ENCODE results near the gene KRTAP10-3. TPM values are rescaled to one million over a fixed set of nuclear protein-coding genes. Genes with fewer than 3 reads are reported as not detected.
"Not testable (repeated sequence)": the region's sequence is repeated elsewhere in the genome, so short reads cannot be mapped to it uniquely, and the experiment has no call there.

KRTAP10-3 gene
- total and polyA plus RNA-seq, 2 experiments from 2014 or later: not detected

DNA sequence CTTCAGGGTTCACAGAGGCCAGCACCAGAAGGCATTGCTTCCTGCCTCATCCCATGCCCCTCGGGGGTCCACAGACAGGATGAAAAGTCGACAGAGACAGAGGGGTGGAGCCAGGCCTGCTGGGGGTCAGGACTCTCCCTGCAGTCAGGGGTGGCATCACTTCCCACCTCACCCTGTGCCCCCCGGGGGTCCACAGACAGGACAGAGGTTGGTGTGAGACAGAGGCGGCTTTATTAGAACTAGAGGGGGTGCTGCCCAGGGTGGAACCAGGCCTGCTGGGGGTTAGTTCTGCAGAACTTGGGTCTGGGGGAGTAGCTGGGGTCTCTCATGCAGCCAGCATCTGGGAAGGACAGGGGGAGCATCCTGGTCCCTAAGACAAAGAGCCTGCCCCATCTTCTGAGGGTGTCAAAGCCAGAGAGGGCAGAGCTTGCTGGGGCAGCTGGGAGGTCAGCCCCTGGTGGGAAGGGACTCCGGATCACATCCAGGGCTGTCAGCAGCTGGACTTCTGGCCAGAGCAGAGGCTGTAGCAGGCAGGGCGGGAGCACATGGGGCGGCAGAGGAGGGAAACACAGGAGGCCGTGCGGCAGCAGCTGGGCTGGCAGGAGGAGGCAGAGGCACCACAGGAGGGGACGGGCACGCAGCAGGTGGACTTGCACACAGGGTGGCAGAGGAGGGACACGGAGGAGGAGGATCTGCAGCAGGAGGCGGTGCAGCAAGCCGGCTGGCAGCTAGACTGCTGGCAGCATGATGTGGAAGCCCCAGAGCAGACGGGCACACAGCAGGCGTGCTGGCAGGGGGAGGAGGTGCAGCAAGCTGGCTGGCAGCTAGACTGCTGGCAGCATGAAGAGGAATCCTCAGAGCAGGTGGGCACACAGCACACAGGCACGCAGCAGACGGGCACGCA is 32.6 kb upstream of the KRTAP10-3 start:
- not testable (repeated sequence) for H3K79me2 ChIP-seq (replicated peaks; ENCODE audit: insufficient read depth); H4K20me1 ChIP-seq (replicated peaks; ENCODE audit: insufficient read depth); H3K9me3 Mint-ChIP-seq; H2AFZ ChIP-seq; H3K36me3 Mint-ChIP-seq (ENCODE audit: low read depth); H3F3A ChIP-seq (replicated peaks; ENCODE audit: low read depth); H3K27ac Mint-ChIP-seq; H3K27me3 Mint-ChIP-seq (ENCODE audit: insufficient read depth, low read depth, poor library complexity); H3K9me2 ChIP-seq (ENCODE audit: insufficient read depth); H3K4me2 ChIP-seq; DNase-seq (ENCODE audit: low spot score); H3K27me3 ChIP-seq (ENCODE audit: insufficient read depth); ATAC-seq; H3K4me3 ChIP-seq; H3K36me3 ChIP-seq (ENCODE audit: insufficient read depth); H3K4me3 Mint-ChIP-seq; H3K27ac ChIP-seq (ENCODE audit: low read depth)
- peaks cover 13% of the 10 kb centered on the region for H3K4me1 ChIP-seq (ENCODE audit: insufficient read depth)
- peaks cover 14% of the 10 kb centered on the region for H3K4me1 Mint-ChIP-seq

DNA sequence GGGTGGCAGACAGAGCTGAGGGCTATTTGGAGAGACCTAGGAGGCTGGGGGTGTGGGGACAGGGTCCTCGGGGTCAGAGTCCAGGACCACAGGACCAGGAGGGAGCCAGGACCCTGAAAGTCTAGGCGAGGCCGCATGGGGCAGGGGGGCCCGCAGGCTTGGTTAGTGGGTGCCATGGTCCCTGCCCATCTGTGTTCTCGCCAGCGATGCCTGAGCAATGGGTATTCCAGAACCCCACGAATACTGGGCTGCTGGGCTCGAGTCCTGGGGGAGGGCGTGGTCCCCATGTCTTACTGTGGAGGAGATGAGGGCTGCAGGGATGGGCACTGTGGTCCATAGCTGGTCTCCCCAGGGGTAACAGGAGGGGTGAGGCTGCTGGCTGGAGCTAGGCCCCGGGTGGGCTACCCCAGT is 31.7 kb upstream of the KRTAP10-3 start:
- no peaks in the 10 kb centered on the region for H3K9me2 ChIP-seq (ENCODE audit: insufficient read depth)
- H3K4me3 ChIP-seq: no peak overlapping the region
- H3K27ac Mint-ChIP-seq: no peak overlapping the region
- no peaks in the 10 kb centered on the region for H3K79me2 ChIP-seq (replicated peaks; ENCODE audit: insufficient read depth)
- no peak overlapping the region for H2AFZ ChIP-seq
- H3K4me2 ChIP-seq: no peak overlapping the region
- no peaks in the 10 kb centered on the region for H3K27me3 ChIP-seq (ENCODE audit: insufficient read depth)
- H3K4me1 Mint-ChIP-seq: peaks cover 14% of the 10 kb centered on the region
- no peaks in the 10 kb centered on the region; the same call in 2 of the 3 replicates for H3K9me3 Mint-ChIP-seq
- H3K27me3 Mint-ChIP-seq (ENCODE audit: insufficient read depth, low read depth, poor library complexity): peaks cover 7% of the 10 kb centered on the region
- DNase-seq (ENCODE audit: low spot score): no peak
- no peaks in the 10 kb centered on the region for H4K20me1 ChIP-seq (replicated peaks; ENCODE audit: insufficient read depth)
- no peak overlapping the region for H3K4me3 Mint-ChIP-seq
- H3K36me3 ChIP-seq (ENCODE audit: insufficient read depth): no peaks in the 10 kb centered on the region
- peaks cover 13% of the 10 kb centered on the region for H3K4me1 ChIP-seq (ENCODE audit: insufficient read depth)
- ATAC-seq: no peak
- no peaks in the 10 kb centered on the region; the same call in 2 of the 3 replicates for H3K36me3 Mint-ChIP-seq (ENCODE audit: low read depth)
- 0 out of 2 replicates have a peak, but pooled peaks cover 4% of the 10 kb centered on the region for H3F3A ChIP-seq (replicated peaks; ENCODE audit: low read depth)
- H3K27ac ChIP-seq (ENCODE audit: low read depth): no peak overlapping the region
- no peak for TF ChIP-seq STAT1 (IDR thresholded peaks at IDR 0.05; ENCODE audit: unreplicated experiment)
- TF ChIP-seq EZH2 (IDR thresholded peaks at IDR 0.05; ENCODE audit: low read depth, unreplicated experiment): no peak
- TF ChIP-seq, protein P1, sequence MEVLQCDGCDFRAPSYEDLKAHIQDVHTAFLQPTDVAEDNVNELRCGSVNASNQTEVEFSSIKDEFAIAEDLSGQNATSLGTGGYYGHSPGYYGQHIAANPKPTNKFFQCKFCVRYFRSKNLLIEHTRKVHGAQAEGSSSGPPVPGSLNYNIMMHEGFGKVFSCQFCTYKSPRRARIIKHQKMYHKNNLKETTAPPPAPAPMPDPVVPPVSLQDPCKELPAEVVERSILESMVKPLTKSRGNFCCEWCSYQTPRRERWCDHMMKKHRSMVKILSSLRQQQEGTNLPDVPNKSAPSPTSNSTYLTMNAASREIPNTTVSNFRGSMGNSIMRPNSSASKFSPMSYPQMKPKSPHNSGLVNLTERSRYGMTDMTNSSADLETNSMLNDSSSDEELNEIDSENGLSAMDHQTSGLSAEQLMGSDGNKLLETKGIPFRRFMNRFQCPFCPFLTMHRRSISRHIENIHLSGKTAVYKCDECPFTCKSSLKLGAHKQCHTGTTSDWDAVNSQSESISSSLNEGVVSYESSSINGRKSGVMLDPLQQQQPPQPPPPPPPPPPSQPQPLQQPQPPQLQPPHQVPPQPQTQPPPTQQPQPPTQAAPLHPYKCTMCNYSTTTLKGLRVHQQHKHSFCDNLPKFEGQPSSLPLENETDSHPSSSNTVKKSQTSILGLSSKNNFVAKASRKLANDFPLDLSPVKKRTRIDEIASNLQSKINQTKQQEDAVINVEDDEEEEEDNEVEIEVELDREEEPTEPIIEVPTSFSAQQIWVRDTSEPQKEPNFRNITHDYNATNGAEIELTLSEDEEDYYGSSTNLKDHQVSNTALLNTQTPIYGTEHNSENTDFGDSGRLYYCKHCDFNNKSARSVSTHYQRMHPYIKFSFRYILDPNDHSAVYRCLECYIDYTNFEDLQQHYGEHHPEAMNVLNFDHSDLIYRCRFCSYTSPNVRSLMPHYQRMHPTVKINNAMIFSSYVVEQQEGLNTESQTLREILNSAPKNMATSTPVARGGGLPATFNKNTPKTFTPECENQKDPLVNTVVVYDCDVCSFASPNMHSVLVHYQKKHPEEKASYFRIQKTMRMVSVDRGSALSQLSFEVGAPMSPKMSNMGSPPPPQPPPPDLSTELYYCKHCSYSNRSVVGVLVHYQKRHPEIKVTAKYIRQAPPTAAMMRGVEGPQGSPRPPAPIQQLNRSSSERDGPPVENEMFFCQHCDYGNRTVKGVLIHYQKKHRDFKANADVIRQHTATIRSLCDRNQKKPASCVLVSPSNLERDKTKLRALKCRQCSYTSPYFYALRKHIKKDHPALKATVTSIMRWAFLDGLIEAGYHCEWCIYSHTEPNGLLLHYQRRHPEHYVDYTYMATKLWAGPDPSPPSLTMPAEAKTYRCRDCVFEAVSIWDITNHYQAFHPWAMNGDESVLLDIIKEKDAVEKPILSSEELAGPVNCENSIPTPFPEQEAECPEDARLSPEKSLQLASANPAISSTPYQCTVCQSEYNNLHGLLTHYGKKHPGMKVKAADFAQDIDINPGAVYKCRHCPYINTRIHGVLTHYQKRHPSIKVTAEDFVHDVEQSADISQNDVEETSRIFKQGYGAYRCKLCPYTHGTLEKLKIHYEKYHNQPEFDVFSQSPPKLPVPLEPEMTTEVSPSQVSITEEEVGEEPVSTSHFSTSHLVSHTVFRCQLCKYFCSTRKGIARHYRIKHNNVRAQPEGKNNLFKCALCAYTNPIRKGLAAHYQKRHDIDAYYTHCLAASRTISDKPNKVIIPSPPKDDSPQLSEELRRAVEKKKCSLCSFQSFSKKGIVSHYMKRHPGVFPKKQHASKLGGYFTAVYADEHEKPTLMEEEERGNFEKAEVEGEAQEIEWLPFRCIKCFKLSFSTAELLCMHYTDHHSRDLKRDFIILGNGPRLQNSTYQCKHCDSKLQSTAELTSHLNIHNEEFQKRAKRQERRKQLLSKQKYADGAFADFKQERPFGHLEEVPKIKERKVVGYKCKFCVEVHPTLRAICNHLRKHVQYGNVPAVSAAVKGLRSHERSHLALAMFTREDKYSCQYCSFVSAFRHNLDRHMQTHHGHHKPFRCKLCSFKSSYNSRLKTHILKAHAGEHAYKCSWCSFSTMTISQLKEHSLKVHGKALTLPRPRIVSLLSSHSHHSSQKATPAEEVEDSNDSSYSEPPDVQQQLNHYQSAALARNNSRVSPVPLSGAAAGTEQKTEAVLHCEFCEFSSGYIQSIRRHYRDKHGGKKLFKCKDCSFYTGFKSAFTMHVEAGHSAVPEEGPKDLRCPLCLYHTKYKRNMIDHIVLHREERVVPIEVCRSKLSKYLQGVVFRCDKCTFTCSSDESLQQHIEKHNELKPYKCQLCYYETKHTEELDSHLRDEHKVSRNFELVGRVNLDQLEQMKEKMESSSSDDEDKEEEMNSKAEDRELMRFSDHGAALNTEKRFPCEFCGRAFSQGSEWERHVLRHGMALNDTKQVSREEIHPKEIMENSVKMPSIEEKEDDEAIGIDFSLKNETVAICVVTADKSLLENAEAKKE (CRISPR knock-in tag; IDR thresholded peaks at IDR 0.05): no peak
- TF ChIP-seq EZH2phosphoT487 (IDR thresholded peaks at IDR 0.05; ENCODE audit: unreplicated experiment): no peak
- no peak for TF ChIP-seq NANOG (IDR thresholded peaks at IDR 0.05; ENCODE audit: borderline replicate concordance)
- TF ChIP-seq, protein P2, sequence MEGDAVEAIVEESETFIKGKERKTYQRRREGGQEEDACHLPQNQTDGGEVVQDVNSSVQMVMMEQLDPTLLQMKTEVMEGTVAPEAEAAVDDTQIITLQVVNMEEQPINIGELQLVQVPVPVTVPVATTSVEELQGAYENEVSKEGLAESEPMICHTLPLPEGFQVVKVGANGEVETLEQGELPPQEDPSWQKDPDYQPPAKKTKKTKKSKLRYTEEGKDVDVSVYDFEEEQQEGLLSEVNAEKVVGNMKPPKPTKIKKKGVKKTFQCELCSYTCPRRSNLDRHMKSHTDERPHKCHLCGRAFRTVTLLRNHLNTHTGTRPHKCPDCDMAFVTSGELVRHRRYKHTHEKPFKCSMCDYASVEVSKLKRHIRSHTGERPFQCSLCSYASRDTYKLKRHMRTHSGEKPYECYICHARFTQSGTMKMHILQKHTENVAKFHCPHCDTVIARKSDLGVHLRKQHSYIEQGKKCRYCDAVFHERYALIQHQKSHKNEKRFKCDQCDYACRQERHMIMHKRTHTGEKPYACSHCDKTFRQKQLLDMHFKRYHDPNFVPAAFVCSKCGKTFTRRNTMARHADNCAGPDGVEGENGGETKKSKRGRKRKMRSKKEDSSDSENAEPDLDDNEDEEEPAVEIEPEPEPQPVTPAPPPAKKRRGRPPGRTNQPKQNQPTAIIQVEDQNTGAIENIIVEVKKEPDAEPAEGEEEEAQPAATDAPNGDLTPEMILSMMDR (conservative IDR thresholded peaks at IDR 0.05; ENCODE audit: low read depth in 2 of 2): no peak
- TF ChIP-seq POLR2AphosphoS5 (IDR thresholded peaks at IDR 0.05; ENCODE audit: low read depth): no peak
- TF ChIP-seq ZNF331 (CRISPR knock-in tag; IDR thresholded peaks at IDR 0.05; ENCODE audit: low read depth): no peak
- no peak for TF ChIP-seq CREB1 (CRISPR knock-in tag; IDR thresholded peaks at IDR 0.05; ENCODE audit: low read depth)
- TF ChIP-seq, protein P3, sequence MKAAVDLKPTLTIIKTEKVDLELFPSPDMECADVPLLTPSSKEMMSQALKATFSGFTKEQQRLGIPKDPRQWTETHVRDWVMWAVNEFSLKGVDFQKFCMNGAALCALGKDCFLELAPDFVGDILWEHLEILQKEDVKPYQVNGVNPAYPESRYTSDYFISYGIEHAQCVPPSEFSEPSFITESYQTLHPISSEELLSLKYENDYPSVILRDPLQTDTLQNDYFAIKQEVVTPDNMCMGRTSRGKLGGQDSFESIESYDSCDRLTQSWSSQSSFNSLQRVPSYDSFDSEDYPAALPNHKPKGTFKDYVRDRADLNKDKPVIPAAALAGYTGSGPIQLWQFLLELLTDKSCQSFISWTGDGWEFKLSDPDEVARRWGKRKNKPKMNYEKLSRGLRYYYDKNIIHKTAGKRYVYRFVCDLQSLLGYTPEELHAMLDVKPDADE (IDR thresholded peaks at IDR 0.05): no peak

Data from GM23338 (cell line).